GM21423 (cell line): Measurements from ENCODE around the gene FSTL1.

Experiments
- ATAC-seq: cut with Tn5 transposase; IDR thresholded peaks from one replicate; pipeline ENCODE4 v1.9.1; 2021; ENCODE audit warnings: mild to moderate bottlenecking, moderate library complexity; ENCODE audit not compliant: unreplicated experiment

The FSTL1 gene

DNA sequence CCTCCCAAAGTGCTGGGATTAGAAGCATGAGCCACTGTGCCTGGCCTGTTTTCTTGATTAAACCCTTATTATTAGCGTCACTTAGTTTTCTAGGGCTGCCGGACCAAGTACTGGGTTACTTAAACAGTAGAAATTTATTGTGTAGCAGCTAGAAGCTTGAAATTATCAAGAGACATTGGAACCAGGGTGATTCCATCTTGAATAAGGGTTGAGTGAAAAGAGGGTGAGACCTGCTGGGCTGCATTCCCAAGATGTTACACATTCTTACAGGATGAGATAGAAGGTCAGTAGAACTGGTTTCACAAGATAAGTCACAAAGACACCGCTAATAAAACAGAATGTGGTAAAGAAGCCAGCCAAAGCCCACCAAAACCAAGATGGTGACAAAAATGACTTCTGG is 18.6 kb upstream of the FSTL1 start:
- ATAC-seq = no peak

- no peak for ATAC-seq
Measured at GRCh38 chr3:120468635-120469295, 18.0 kb upstream of the FSTL1 start.

- no peak for ATAC-seq
Measured at GRCh38 chr3:120462409-120462959, 11.7 kb upstream of the FSTL1 start.

DNA sequence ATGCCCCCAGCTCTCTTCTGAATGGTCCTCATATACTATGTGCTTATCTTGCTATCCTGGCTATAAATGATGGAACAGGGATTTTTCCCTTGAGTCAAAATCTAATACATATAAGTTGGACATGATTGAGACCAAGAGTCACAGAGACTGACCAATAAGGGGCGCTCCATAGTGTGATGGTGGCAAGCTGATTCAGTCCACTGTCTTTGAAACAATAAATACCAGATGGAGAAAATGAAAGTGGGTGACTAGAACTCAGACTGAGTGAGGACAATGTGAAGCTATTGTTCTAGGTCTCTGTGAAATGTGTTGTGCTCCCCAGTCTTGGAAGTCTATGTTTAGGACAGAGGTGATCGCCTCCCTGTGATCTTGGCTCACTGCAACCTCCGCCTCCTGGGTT is 10.6 kb upstream of the FSTL1 start:
- no peak for ATAC-seq

DNA sequence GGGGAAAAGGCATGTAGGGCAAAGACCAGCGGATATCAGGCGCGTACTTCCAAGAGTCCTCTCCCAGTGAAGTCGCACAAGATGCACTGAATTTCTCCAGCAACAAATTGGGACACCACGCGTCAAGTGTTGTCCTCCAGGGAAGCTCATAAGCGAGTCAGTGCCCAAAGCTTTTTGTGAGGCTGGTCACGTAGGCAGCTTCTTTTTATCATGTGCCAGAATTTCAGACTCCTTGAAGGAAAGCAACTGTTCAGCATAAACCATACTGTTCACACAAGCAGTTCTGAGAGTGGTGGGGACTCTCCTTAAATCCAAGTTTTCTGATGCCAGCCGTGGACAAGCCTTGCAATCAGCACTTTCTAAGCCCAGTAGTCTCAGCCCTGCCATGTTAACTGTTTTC is 10.1 kb upstream of the FSTL1 start:
- no peak for ATAC-seq

- ATAC-seq = no peak
Measured at GRCh38 chr3:120460181-120460790, 9.5 kb upstream of the FSTL1 start.

DNA sequence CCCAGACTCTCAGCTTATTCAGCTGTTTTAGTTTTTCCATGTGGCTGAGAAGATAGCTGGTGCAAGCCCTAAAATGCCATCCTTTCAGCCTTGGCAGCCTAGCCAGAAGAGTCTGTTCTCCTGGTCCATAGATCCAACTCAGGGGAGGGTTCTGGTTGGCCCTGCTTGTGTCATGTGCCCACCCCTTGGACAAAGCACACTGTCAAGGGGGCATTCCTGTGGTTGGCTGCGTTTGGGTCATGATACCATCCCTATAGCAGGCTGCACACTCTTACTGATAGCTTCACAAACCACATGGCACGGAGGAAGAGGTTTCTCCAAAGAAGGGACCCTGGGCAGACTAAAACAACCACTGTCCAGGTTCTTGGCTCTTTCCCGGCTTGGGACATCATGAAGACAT is 8.4 kb upstream of the FSTL1 start:
- no peak for ATAC-seq

DNA sequence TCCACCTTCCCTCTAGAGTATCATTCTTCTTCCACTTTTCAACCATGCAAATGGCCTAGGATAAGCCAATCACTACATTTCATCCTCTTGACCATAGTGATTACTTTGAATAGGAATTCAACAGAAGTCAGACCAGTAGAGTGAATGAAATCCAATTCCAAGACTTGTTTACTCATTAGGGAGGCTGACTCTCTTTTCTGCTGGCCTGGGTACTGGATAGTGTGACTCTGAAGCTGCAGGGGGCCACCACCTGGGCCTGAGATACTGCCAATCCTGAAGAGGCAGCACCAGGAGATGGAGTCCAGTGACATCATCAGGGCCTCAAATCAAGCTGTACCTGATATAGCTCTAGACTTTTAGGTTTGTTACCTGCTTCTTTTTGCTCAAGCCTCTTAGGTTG is 7.0 kb upstream of the FSTL1 start:
- no peak for ATAC-seq

GRCh38 chr3:120454076-120454689 is 3.4 kb upstream of the FSTL1 start:
- ATAC-seq = no peak

- ATAC-seq = no peak
Measured at GRCh38 chr3:120452816-120453215, 2.0 kb upstream of the FSTL1 start.

GRCh38 chr3:120451806-120452205 is 1.0 kb upstream of the FSTL1 start:
- ATAC-seq = no peak

GRCh38 chr3:120451272-120451761 is 525 bp upstream of the FSTL1 start:
- no peak for ATAC-seq

DNA sequence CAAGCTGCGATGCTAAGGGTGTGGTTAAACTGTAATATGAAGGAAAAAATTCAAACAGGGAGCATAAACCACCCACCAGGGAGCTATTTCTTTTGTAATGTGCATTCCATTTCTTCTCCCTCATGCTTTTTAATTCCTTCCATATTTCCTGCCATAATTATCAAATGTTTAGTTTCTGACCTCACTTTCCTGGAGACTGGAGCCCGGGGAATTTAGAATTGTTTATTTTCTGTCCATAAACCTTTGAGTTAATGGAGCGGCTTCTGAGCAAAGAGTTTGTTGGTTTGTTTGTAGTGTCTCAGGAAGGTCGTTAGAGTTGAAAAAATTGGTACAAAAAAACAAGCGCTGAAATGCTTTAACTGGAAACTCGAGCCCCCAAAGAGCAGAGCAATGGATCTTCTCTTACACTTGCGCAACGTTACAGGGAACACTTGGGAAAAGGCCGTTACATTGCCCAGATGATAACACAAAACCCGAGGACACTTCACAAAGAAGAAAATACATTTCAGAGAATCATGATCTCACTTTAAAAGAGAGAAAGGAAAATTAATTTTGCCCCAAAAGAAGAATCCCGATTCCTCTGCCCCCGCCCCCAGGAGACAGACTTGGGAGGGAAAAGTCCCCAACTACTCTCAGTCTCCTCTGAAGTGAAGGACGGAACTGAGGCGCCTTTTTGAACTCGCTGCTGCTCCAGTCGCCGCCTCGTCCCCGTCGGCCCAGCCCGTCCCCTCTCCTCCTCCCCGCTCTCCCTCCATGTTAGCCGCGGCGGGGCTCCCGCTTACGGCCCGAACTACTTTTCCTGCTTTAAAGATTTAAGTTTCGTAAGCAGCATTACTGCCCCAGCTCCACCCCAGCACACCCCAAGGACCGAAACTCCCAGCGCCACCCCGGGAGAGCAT is 842 bp downstream of the FSTL1 start:
- no peak for ATAC-seq

DNA sequence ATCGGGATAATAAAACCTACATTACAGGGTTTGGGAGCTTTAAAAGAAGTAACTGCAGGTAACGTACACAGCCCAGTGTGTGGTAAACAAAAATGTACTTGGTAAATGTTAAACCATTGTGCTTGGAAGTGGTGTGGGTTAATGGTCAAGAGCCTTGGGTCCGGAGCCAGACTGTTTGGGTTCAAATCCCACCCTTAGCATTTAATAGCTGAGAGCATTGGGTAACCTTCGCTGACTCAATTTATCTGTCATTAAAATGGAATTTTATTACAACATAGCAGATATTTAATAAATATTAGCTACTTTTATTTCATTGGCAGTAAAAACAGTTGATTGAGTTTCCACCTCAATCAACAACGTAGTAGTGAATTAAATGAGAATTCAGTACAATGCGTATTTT is 1.5 kb downstream of the FSTL1 start:
- ATAC-seq = no peak

DNA sequence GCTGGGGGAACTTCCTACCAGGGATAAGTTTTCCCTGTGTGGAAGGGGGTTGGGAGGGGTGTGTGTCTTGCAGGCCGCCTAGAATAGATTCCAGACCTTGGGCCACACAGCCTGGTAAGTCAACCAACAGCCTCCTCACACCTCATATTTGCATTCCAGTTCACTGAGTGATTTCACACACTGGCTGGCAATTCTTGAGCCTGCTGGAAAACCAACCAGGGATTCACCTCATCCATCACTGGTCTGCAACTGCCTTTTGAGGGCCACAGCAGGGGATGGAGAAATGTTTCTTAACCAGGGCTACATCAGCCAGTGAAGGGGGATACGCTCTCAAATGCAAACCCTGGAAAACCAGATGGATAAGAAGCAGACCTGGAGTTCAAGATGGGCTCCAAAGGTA is 2.0 kb downstream of the FSTL1 start:
- ATAC-seq = no peak

- no peak for ATAC-seq
Measured at GRCh38 chr3:120446891-120447668, 3.7 kb downstream of the FSTL1 start.

DNA sequence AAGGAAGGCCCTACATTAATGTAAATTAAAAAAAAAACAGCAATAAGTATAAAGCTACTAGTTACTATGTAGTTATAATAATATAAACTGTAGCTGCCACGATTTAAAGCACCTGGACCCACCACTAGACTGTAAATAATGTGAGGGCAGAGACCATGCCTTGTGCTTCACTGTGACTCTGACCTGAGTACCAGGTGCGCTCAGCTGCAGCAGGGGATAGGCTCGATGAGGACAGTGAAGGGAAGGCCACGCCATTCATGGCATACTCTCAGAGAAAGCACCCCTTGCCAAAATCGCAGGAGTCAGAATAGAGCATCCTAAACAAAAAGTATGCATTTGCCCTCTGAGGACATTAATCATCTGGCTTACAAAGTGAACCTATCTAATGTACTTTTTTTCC is 5.1 kb downstream of the FSTL1 start:
- ATAC-seq = no peak

GRCh38 chr3:120443626-120444123 is 7.1 kb downstream of the FSTL1 start:
- no peak for ATAC-seq

DNA sequence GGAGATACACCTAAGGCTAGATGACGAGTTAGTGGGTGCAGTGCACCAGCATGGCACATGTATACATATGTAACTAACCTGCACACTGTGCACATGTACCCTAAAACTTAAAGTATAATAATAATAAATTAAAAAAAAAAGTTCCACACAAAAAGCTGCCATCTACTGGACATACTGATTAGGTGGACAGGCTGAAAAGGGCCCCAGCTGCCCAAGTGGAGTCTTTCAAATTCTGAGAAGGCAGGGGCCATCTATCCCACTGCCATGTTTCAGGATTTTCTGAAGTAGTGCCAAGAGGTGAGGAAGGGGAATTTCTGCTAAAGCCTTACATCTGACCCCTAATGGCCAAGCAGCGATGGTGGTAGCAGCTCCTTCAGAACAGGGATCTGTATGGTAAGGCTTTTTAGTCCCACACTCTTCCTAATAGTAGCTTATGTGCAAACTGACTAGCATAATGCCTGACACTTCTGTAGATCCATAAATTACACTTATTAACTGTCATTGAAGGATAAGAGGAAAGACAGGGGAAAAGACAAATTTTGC is 7.7 kb downstream of the FSTL1 start:
- no peak for ATAC-seq

- no peak for ATAC-seq
Measured at GRCh38 chr3:120441776-120442175, 9.0 kb downstream of the FSTL1 start.
